Measurements from ENCODE around the gene CPM. TPM values are rescaled to one million over a fixed set of nuclear protein-coding genes. Genes with fewer than 3 reads are reported as not detected.

CPM gene
- total RNA-seq, 4 donors from 2014 or later, result 59.0 to 120 (median 79.7) TPM

DNA sequence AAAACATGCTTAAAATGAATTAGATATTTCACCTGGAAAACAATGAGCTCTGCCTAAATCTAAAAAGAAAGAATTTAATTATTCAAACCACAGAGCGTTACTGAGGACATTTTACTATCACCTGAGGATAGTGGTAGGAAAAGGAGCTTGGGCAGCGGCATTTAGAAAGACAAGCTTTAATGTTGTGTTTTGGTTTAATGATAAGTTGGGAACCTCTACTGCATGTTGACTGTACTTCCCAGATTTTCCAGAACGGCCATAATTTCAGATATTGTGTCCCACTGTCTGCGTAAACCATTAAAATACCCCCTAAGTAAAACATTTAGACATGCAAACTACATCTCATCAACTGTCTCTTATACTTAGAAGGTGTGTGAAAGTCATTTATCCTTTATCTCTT is 55.4 kb downstream of the CPM start:
- DNase-seq (ENCODE audit: low spot score in 2 of 2), result no peak
- Histone ChIP-seq H3K4me3 (no peak overlapping the region), H3K4me1 (no peaks in the 10 kb centered on the region), H3K27ac (no peak overlapping the region), H3K9me3 (peaks cover 6% of the 10 kb centered on the region), H3K36me3 (no peaks in the 10 kb centered on the region), H3K27me3 (no peaks in the 10 kb centered on the region)
- 97% methylated on average over 4 of the region's 4 CpGs for WGBS
- no peak for TF ChIP-seq POLR2A (IDR thresholded peaks at IDR 0.05)

GRCh38 chr12:68876461-68876860 is 56.5 kb downstream of the CPM start:
- no peak overlapping the region for H3K4me3 ChIP-seq
- DNase-seq (ENCODE audit: low spot score in 2 of 2), result no peak
- no peak overlapping the region for H3K27ac ChIP-seq
- H3K36me3 ChIP-seq, result peaks cover under 1% of the 10 kb centered on the region
- peaks cover 6% of the 10 kb centered on the region for H3K9me3 ChIP-seq
- H3K27me3 ChIP-seq, result no peaks in the 10 kb centered on the region
- H3K4me1 ChIP-seq, result no peaks in the 10 kb centered on the region
- 68% methylated on average over 4 of the region's 4 CpGs for WGBS
- TF ChIP-seq POLR2AphosphoS5 (IDR thresholded peaks at IDR 0.05) (no peak), EP300 (IDR thresholded peaks at IDR 0.05) (no peak), POLR2A (IDR thresholded peaks at IDR 0.05) (no peak), CTCF (IDR thresholded peaks at IDR 0.05) (no peak)

DNA sequence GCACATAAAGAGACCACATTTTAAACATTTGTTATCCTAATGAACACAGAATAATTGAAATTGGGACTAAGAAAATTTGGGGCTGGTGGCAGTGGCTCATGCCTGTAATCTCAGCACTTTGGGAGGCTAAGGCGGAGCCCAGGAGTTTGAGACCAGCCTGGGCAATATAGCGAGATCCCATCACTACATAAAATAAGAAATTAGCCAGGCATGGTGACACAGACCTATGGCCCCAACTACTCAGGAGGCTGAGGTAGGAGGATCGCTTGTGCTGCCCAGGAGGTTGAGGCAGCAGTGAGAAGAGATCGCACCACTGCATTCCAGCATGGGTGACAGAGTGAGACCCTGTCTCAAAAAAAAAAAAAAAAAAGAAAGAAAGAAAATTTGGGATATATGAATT is 59.7 kb downstream of the CPM start:
- H3K4me3 ChIP-seq, result no peak overlapping the region
- no peak overlapping the region for H3K27ac ChIP-seq
- H3K36me3 ChIP-seq, result peaks cover 13% of the 10 kb centered on the region
- no peak for TF ChIP-seq EP300 (IDR thresholded peaks at IDR 0.05)
- H3K4me1 ChIP-seq, result peaks cover 1% of the 10 kb centered on the region
- no peaks in the 10 kb centered on the region for H3K9me3 ChIP-seq
- DNase-seq (ENCODE audit: low spot score in 2 of 2), result no peak
- 96% methylated on average over 4 of the region's 4 CpGs for WGBS
- no peaks in the 10 kb centered on the region for H3K27me3 ChIP-seq

DNA sequence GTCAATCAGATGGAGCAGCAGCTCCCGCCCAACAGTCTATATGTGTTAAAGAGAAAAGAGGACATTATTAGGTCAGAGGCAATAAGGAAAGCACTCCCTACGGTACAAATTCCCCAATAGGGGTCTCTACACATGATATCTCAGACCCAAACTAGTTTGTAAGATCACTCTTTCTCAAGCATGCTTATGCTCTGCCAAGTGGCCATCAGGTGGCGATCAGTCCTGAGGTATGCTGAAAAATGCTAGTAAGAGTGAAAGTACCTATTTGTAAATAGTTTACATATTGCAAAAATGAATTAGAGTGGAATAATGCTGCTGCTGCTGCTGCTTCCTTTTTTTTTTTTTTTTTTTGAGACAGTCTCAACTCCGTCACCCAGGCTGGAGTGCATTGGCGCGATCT is 61.0 kb downstream of the CPM start:
- Histone ChIP-seq H3K4me1 (peaks cover 9% of the 10 kb centered on the region), H3K27me3 (no peaks in the 10 kb centered on the region), H3K9me3 (no peaks in the 10 kb centered on the region), H3K4me3 (no peak overlapping the region), H3K36me3 (peaks cover 17% of the 10 kb centered on the region), H3K27ac (no peak overlapping the region)
- no peak for TF ChIP-seq EP300 (IDR thresholded peaks at IDR 0.05)
- TF ChIP-seq POLR2AphosphoS5 (IDR thresholded peaks at IDR 0.05), result no peak
- no peak for TF ChIP-seq CTCF (IDR thresholded peaks at IDR 0.05)
- TF ChIP-seq POLR2A (IDR thresholded peaks at IDR 0.05), result no peak
- WGBS, result 87% methylated on average over 6 of the region's 6 CpGs
- DNase-seq (ENCODE audit: low spot score in 2 of 2), result no peak

- Histone ChIP-seq H3K27ac (no peak overlapping the region), H3K9me3 (no peaks in the 10 kb centered on the region), H3K27me3 (no peaks in the 10 kb centered on the region), H3K36me3 (peaks cover 17% of the 10 kb centered on the region), H3K4me3 (no peak overlapping the region), H3K4me1 (peaks cover 9% of the 10 kb centered on the region)
- 79% methylated on average over 8 of the region's 8 CpGs for WGBS
- DNase-seq (ENCODE audit: low spot score in 2 of 2), result no peak
- no peak for TF ChIP-seq POLR2A (IDR thresholded peaks at IDR 0.05)
- TF ChIP-seq CTCF (IDR thresholded peaks at IDR 0.05), result no peak
These were observed 61.6 kb downstream of the CPM start for GRCh38 chr12:68871396-68871795.

- H3K36me3 ChIP-seq, result peaks cover 19% of the 10 kb centered on the region
- DNase-seq (ENCODE audit: low spot score in 2 of 2), result no peak
- H3K27me3 ChIP-seq, result no peaks in the 10 kb centered on the region
- no peak overlapping the region for H3K4me3 ChIP-seq
- no peaks in the 10 kb centered on the region for H3K9me3 ChIP-seq
- TF ChIP-seq EP300 (IDR thresholded peaks at IDR 0.05) (no peak), POLR2A (IDR thresholded peaks at IDR 0.05) (no peak), CTCF (IDR thresholded peaks at IDR 0.05) (no peak), POLR2AphosphoS5 (IDR thresholded peaks at IDR 0.05) (no peak)
- no peak overlapping the region for H3K27ac ChIP-seq
- whole genome bisulfite sequencing, result 79% methylated on average over 6 of the region's 6 CpGs
- H3K4me1 ChIP-seq, result peaks cover 9% of the 10 kb centered on the region
These were observed 62.5 kb downstream of the CPM start for GRCh38 chr12:68870443-68870842.
